Lower lobe of right lung (tissue), 2 donors: ENCODE results near the gene RIOX2. TPM values are rescaled to one million over a fixed set of nuclear protein-coding genes. Genes with fewer than 3 reads are reported as not detected.
A peak's percentile ranks its signal among the peaks of the same experiment; 100 is the strongest.

ENCODE experiments used
- ATAC-seq, 2 donors: fragments of 200-7000 bp; cut with Tn5 transposase; one replicate each; pipeline ENCODE4 v1.9.1; 2020 to 2022; ENCODE audit warnings: mild to moderate bottlenecking in 2 of 2, moderate library complexity in 2 of 2
- DNase-seq: peaks from one replicate; pipeline ENCODE4 v3.0.0-alpha.2; 2020
- H3K27ac ChIP-seq: fragments of 200-600 bp; one replicate; pipeline ENCODE4 v1.8.0; 2022
- H3K27me3 ChIP-seq: fragments of 200-600 bp; one replicate; pipeline ENCODE4 v1.8.0; 2022; ENCODE audit warnings: low read depth
- H3K36me3 ChIP-seq: fragments of 200-600 bp; one replicate; pipeline ENCODE4 v1.8.0; 2022; ENCODE audit warnings: mild to moderate bottlenecking
- H3K4me1 ChIP-seq: fragments of 200-600 bp; one replicate; pipeline ENCODE4 v1.8.0; 2022
- H3K4me3 ChIP-seq: fragments of 200-600 bp; one replicate; pipeline ENCODE4 v1.8.0; 2022; ENCODE audit warnings: mild to moderate bottlenecking
- H3K9me3 ChIP-seq: fragments of 200-600 bp; one replicate; pipeline ENCODE4 v1.8.0; 2022
- CTCF ChIP-seq: fragments of 200-600 bp; IDR thresholded peaks from one replicate; pipeline ENCODE4 v1.8.0; 2022; ENCODE audit warnings: antibody characterized with exemption, mild to moderate bottlenecking
- intact Hi-C: fragments of 100-400 bp; cut with DNase I; formaldehyde crosslinking; loops from one replicate; pipeline ENCODE4 v1.11.0; 2022
- total RNA-seq: library from RNA; stranded (reverse); fragmentation: NEBNext Ultra II Directional; extraction: Animal tissue kit (Norgen Biotek cat#: 25700); gene quantifications from one replicate; pipeline ENCODE4 v1.2.1, GENCODE V29; 2021
- donor health status: DM: no; HTN: yes; CAD: no; lungs with severe emphysema.

Gene RIOX2
- total RNA-seq, 1 donor from 2014 or later, result 20.5 TPM

GRCh38 chr3:97988784-97989568, 16.7 kb upstream of the RIOX2 start:
- no peaks in the 10 kb centered on the region for H3K27me3 ChIP-seq
- DNase-seq (no peak), ATAC-seq (peak in 1 of 2 donors; percentile 46)
- H3K27ac ChIP-seq, result no peak overlapping the region
- intact Hi-C loops, result no loop called here
- no peak overlapping the region for H3K4me3 ChIP-seq
- TF ChIP-seq CTCF, result no peak
- no peaks in the 10 kb centered on the region for H3K9me3 ChIP-seq
- no peaks in the 10 kb centered on the region for H3K4me1 ChIP-seq
- no peaks in the 10 kb centered on the region for H3K36me3 ChIP-seq

- Histone ChIP-seq H3K27me3 (no peaks in the 10 kb centered on the region), H3K27ac (no peak overlapping the region), H3K36me3 (no peaks in the 10 kb centered on the region), H3K9me3 (no peaks in the 10 kb centered on the region), H3K4me3 (no peak overlapping the region), H3K4me1 (no peaks in the 10 kb centered on the region)
- ATAC-seq (no peak), DNase-seq (no peak)
- no peak for TF ChIP-seq CTCF
- intact Hi-C loops, result no loop called here
These were observed 15.1 kb upstream of the RIOX2 start for GRCh38 chr3:97987306-97987705.

GRCh38 chr3:97983933-97984491, 11.8 kb upstream of the RIOX2 start:
- no peak for TF ChIP-seq CTCF
- DNase-seq, result no peak
- no peak overlapping the region for H3K27ac ChIP-seq
- intact Hi-C loops, result no loop called here
- no peaks in the 10 kb centered on the region for H3K36me3 ChIP-seq
- peaks cover 4% of the 10 kb centered on the region for H3K4me1 ChIP-seq
- H3K4me3 ChIP-seq, result no peak overlapping the region
- no peak for ATAC-seq
- no peaks in the 10 kb centered on the region for H3K27me3 ChIP-seq
- no peaks in the 10 kb centered on the region for H3K9me3 ChIP-seq

GRCh38 chr3:97981886-97982285, 9.7 kb upstream of the RIOX2 start:
- H3K36me3 ChIP-seq, result no peaks in the 10 kb centered on the region
- no peak overlapping the region for H3K27ac ChIP-seq
- intact Hi-C loops, result no loop called here
- no peaks in the 10 kb centered on the region for H3K9me3 ChIP-seq
- ATAC-seq (peak in 1 of 2 donors; percentile 54), DNase-seq (no peak)
- H3K27me3 ChIP-seq, result no peaks in the 10 kb centered on the region
- H3K4me1 ChIP-seq, result peaks cover 4% of the 10 kb centered on the region
- no peak overlapping the region for H3K4me3 ChIP-seq
- TF ChIP-seq CTCF, result no peak

- intact Hi-C loops, result no loop called here
- ATAC-seq, result no peak
These were observed 7.4 kb upstream of the RIOX2 start for GRCh38 chr3:97979610-97980009.

More at GRCh38 chr3:97979610-97980009, 7.4 kb upstream of the RIOX2 start:
- no peak for DNase-seq
- Histone ChIP-seq H3K27ac (no peak overlapping the region), H3K4me1 (peaks cover 4% of the 10 kb centered on the region), H3K27me3 (no peaks in the 10 kb centered on the region), H3K9me3 (no peaks in the 10 kb centered on the region), H3K4me3 (no peak overlapping the region), H3K36me3 (no peaks in the 10 kb centered on the region)
- TF ChIP-seq CTCF, result no peak
